Activated B cell treated with CpG ODN at 0.5 μM for 24 hours (primary cell): ENCODE measurements around the gene RAB11FIP4. TPM values are rescaled to one million over a fixed set of nuclear protein-coding genes. Genes with fewer than 3 reads are reported as not detected.

Experiments
- ATAC-seq: fragments of 200-7000 bp; cut with Tn5 transposase; one replicate; pipeline ENCODE4 v1.10.0; 2021; ENCODE audit warnings: low read depth, mild to moderate bottlenecking, moderate library complexity
- CTCF ChIA-PET: fragments of 350-600 bp; sonication (Branson Sonifier 250); formaldehyde crosslinking; loops from one replicate; lab custom pipeline; 2021; ENCODE audit warnings: antibody characterized with exemption; lab: Charles Lee
- POLR2A ChIA-PET: fragments of 350-600 bp; sonication (Branson Sonifier 250); formaldehyde crosslinking; loops from one replicate; lab custom pipeline; 2021; ENCODE audit warnings: antibody characterized with exemption; lab: Charles Lee
- DNase-seq: peaks from one replicate; pipeline ENCODE4 v3.0.0; 2022
- H3K27ac Mint-ChIP-seq: one replicate; pipeline ENCODE4 v1.8.0; 2020; ENCODE audit warnings: mixed read lengths
- H3K27me3 Mint-ChIP-seq: one replicate; pipeline ENCODE4 v1.8.0; 2021; ENCODE audit warnings: mixed read lengths
- H3K36me3 Mint-ChIP-seq: one replicate; pipeline ENCODE4 v1.8.0; 2021; ENCODE audit warnings: low read depth, mixed read lengths
- H3K4me1 Mint-ChIP-seq: one replicate; pipeline ENCODE4 v1.8.0; 2021; ENCODE audit warnings: mixed read lengths
- H3K4me3 Mint-ChIP-seq: one replicate; pipeline ENCODE4 v1.8.0; 2020; ENCODE audit warnings: mild to moderate bottlenecking, mixed read lengths
- H3K9me3 Mint-ChIP-seq: one replicate; pipeline ENCODE4 v1.8.0; 2020; ENCODE audit warnings: mixed read lengths
- CTCF ChIP-seq: fragments of 200-600 bp; IDR thresholded peaks from one replicate; pipeline ENCODE4 v1.8.0; 2022; ENCODE audit warnings: antibody characterized with exemption, mild to moderate bottlenecking
- intact Hi-C: fragments of 100-400 bp; cut with micrococcal nuclease; formaldehyde crosslinking; loops from one replicate; pipeline ENCODE4 v1.15.1; 2024
- total RNA-seq: library from RNA; stranded (reverse); gene quantifications from 2 replicates; pipeline ENCODE4 v1.2.3, GENCODE V29; 2022

RAB11FIP4 gene
- total RNA-seq, 1 donor from 2014 or later = 43.2 TPM

GRCh38 chr17:31515267-31515666, 123.8 kb downstream of the RAB11FIP4 start:
- peaks cover 30% of the 10 kb centered on the region for H3K36me3 Mint-ChIP-seq
- peak overlapping the region; percentile 63 for H3K27ac Mint-ChIP-seq
- H3K4me3 Mint-ChIP-seq = no peak overlapping the region
- CTCF ChIA-PET = interaction anchor here (2.0 kb wide), 1 partner anchor 78 kb away, joined by 9 read pairs; no protein-coding TSS in a partner anchor
- intact Hi-C loops = no loop called here
- POLR2A ChIA-PET = interaction anchor here (10.7 kb wide), 1 partner anchor 24 kb away, joined by 207 read pairs; no protein-coding TSS in a partner anchor
- H3K27me3 Mint-ChIP-seq = no peaks in the 10 kb centered on the region
- H3K9me3 Mint-ChIP-seq = no peaks in the 10 kb centered on the region
- no peak for TF ChIP-seq CTCF
- ATAC-seq = no peak
- peaks cover 26% of the 10 kb centered on the region for H3K4me1 Mint-ChIP-seq
- no peak for DNase-seq

GRCh38 chr17:31517524-31517923, 126.0 kb downstream of the RAB11FIP4 start:
- ChIA-PET CTCF (interaction anchor here (0.7 to 2.3 kb wide), 8 partner anchors 9 to 80 kb away, joined by 3 to 14 read pairs (median 4); no protein-coding TSS in a partner anchor), POLR2A (interaction anchor here (0.7 to 10.7 kb wide), 3 partner anchors 26 to 335 kb away, joined by 3 to 207 read pairs (median 4); no protein-coding TSS in a partner anchor)
- H3K4me3 Mint-ChIP-seq = no peak overlapping the region
- no peak for ATAC-seq
- peak overlapping the region; percentile 7 for H3K27ac Mint-ChIP-seq
- H3K36me3 Mint-ChIP-seq = peaks cover 49% of the 10 kb centered on the region
- no peak for DNase-seq
- no peaks in the 10 kb centered on the region for H3K27me3 Mint-ChIP-seq
- intact Hi-C loops = loop anchor here (2.0 kb wide), 1 partner anchor 81 kb away; no protein-coding TSS in a partner anchor
- TF ChIP-seq CTCF = no peak
- peaks cover 12% of the 10 kb centered on the region for H3K4me1 Mint-ChIP-seq
- no peaks in the 10 kb centered on the region for H3K9me3 Mint-ChIP-seq

GRCh38 chr17:31518478-31518877, 127.0 kb downstream of the RAB11FIP4 start:
- Mint-ChIP-seq H3K27ac (no peak overlapping the region), H3K9me3 (no peaks in the 10 kb centered on the region), H3K27me3 (no peaks in the 10 kb centered on the region), H3K4me3 (no peak overlapping the region), H3K4me1 (peaks cover 12% of the 10 kb centered on the region), H3K36me3 (peaks cover 56% of the 10 kb centered on the region)
- ATAC-seq (no peak), DNase-seq (no peak)
- POLR2A ChIA-PET = interaction anchor here (0.5 to 0.8 kb wide), 2 partner anchors 17 to 32 kb away, joined by 3 to 5 read pairs; no protein-coding TSS in a partner anchor
- intact Hi-C loops = no loop called here
- CTCF ChIA-PET = interaction anchor here (0.7 to 2.0 kb wide), 4 partner anchors 10 to 81 kb away, joined by 3 to 14 read pairs (median 4); no protein-coding TSS in a partner anchor
- no peak for TF ChIP-seq CTCF

- intact Hi-C loops = no loop called here
- ChIA-PET POLR2A (interaction anchor here (0.7 kb wide), 1 partner anchor 12 kb away, joined by 4 read pairs; no protein-coding TSS in a partner anchor), CTCF (interaction anchor here (0.7 to 9.7 kb wide), 5 partner anchors 12 to 320 kb away, joined by 3 to 155 read pairs (median 43); no protein-coding TSS in a partner anchor)
- H3K4me1 Mint-ChIP-seq = peaks cover 9% of the 10 kb centered on the region
- H3K27me3 Mint-ChIP-seq = no peaks in the 10 kb centered on the region
- H3K4me3 Mint-ChIP-seq = no peak overlapping the region
- no peak overlapping the region for H3K27ac Mint-ChIP-seq
- no peaks in the 10 kb centered on the region for H3K9me3 Mint-ChIP-seq
- DNase-seq (no peak), ATAC-seq (no peak)
- peaks cover 68% of the 10 kb centered on the region for H3K36me3 Mint-ChIP-seq
- no peak for TF ChIP-seq CTCF
These were observed 130.3 kb downstream of the RAB11FIP4 start for GRCh38 chr17:31521632-31522283.
